Retinal pigment epithelial cell (primary cell): ENCODE measurements around the gene LIN37.

Experiments
- DNase-seq: peaks from one replicate; pipeline ENCODE4 v3.0.0-alpha.2; 2010; ENCODE audit warnings: low read depth
- H3K4me3 ChIP-seq: 2 replicates; pipeline ENCODE4 v1.5.1; 2011; ENCODE audit warnings: mild to moderate bottlenecking, low read length, control low read depth, moderate library complexity
- CTCF ChIP-seq: conservative IDR thresholded peaks from 2 replicates; pipeline ENCODE4 v1.5.1; 2011; ENCODE audit warnings: low read depth, low read length, control low read depth, inconsistent platforms

Gene LIN37

GRCh38 chr19:35797663-35798062 is 49.3 kb downstream of the LIN37 start:
- peak overlapping the region; percentile 19 for H3K4me3 ChIP-seq
- TF ChIP-seq CTCF = no peak
- DNase-seq = no peak

- H3K4me3 ChIP-seq = no peak overlapping the region
- no peak for DNase-seq
- TF ChIP-seq CTCF = no peak
Observed at GRCh38 chr19:35801828-35802227, 53.5 kb downstream of the LIN37 start.
